Right atrium auricular region (tissue), 2 donors: ENCODE data around the gene MSRB3. TPM values are rescaled to one million over a fixed set of nuclear protein-coding genes. Genes with fewer than 3 reads are reported as not detected.

Experiments
- DNase-seq: peaks from one replicate; pipeline ENCODE4 v3.0.0-alpha.2; 2019; ENCODE audit warnings: low spot score
- H3K27ac ChIP-seq, 2 donors: fragments of 200-600 bp; sonication (generic); 1 replicate in 1 of 2; 2 replicates in 1 of 2; pipeline ENCODE4 v1.5.1; 2016 to 2019
- H3K27me3 ChIP-seq, 2 donors: fragments of 200-600 bp; sonication (generic); one replicate each; pipeline versions ENCODE4 v1.5.1 to v1.6.0; 2017 to 2019
- H3K36me3 ChIP-seq: fragments of 200-600 bp; sonication (generic); one replicate; pipeline ENCODE4 v1.5.1; 2016
- H3K4me1 ChIP-seq, 2 donors: fragments of 200-600 bp; sonication (generic); one replicate each; pipeline versions ENCODE4 v1.5.1 to v1.6.0; 2017 to 2019
- H3K4me3 ChIP-seq, 2 donors: fragments of 200-600 bp; sonication (generic); 1 replicate in 1 of 2; 2 replicates in 1 of 2; pipeline ENCODE4 v1.5.1; 2017 to 2019; ENCODE audit warnings: mild to moderate bottlenecking in 1 of 2, moderate library complexity in 1 of 2
- H3K9me3 ChIP-seq, 2 donors: fragments of 200-600 bp; sonication (generic); one replicate each; pipeline ENCODE4 v1.5.1; 2019
- CTCF ChIP-seq, 2 donors: fragments of 200-600 bp; sonication (generic); IDR thresholded peaks; one replicate each; pipeline ENCODE4 v1.5.1; 2019; ENCODE audit warnings: antibody characterized with exemption in 2 of 2
- total RNA-seq, 2 donors: library from RNA; depleted of rRNA; stranded (reverse); fragments of >200 nt; gene quantifications; one replicate each; pipeline ENCODE4 v1.1.0, GENCODE V29; 2016

MSRB3 gene
- total RNA-seq, 2 donors from 2014 or later = 98.3 to 108 TPM

GRCh38 chr12:65248656-65249633, 29.5 kb upstream of the MSRB3 start:
- Histone ChIP-seq H3K27ac (no peak overlapping the region), H3K4me3 (no peak overlapping the region), H3K27me3 (no peaks in the 10 kb centered on the region), H3K36me3 (peaks cover 10% of the 10 kb centered on the region), H3K4me1 (no peaks in the 10 kb centered on the region), H3K9me3 (no peaks in the 10 kb centered on the region)
- DNase-seq = no peak
- TF ChIP-seq CTCF (IDR thresholded peaks at IDR 0.05) = no peak

GRCh38 chr12:65252515-65252914, 26.0 kb upstream of the MSRB3 start:
- Histone ChIP-seq H3K4me3 (no peak overlapping the region), H3K27ac (no peak overlapping the region), H3K9me3 (no peaks in the 10 kb centered on the region), H3K4me1 (no peaks in the 10 kb centered on the region), H3K27me3 (no peaks in the 10 kb centered on the region), H3K36me3 (no peaks in the 10 kb centered on the region)
- DNase-seq = no peak
- TF ChIP-seq CTCF (IDR thresholded peaks at IDR 0.05) = no peak

- Histone ChIP-seq H3K27ac (no peak overlapping the region), H3K9me3 (no peaks in the 10 kb centered on the region), H3K36me3 (no peaks in the 10 kb centered on the region), H3K4me3 (no peak overlapping the region), H3K4me1 (no peaks in the 10 kb centered on the region), H3K27me3 (no peaks in the 10 kb centered on the region)
- no peak for TF ChIP-seq CTCF (IDR thresholded peaks at IDR 0.05)
- DNase-seq = no peak
Measured at GRCh38 chr12:65257986-65258385, 20.5 kb upstream of the MSRB3 start.

GRCh38 chr12:65259501-65259900, 19.0 kb upstream of the MSRB3 start:
- H3K27ac ChIP-seq = no peak overlapping the region
- H3K4me1 ChIP-seq = no peaks in the 10 kb centered on the region
- TF ChIP-seq CTCF (IDR thresholded peaks at IDR 0.05) = no peak
- H3K27me3 ChIP-seq = no peaks in the 10 kb centered on the region
- H3K9me3 ChIP-seq = no peaks in the 10 kb centered on the region
- H3K36me3 ChIP-seq = no peaks in the 10 kb centered on the region
- DNase-seq = no peak
- H3K4me3 ChIP-seq = no peak overlapping the region

- Histone ChIP-seq H3K4me1 (no peaks in the 10 kb centered on the region), H3K36me3 (no peaks in the 10 kb centered on the region), H3K9me3 (no peaks in the 10 kb centered on the region), H3K27me3 (no peaks in the 10 kb centered on the region), H3K27ac (no peak overlapping the region), H3K4me3 (no peak overlapping the region)
- no peak for TF ChIP-seq CTCF (IDR thresholded peaks at IDR 0.05)
- DNase-seq = no peak
Measured at GRCh38 chr12:65263777-65264176, 14.7 kb upstream of the MSRB3 start.
